ENCODE data around the gene TMEM106C.

Gene TMEM106C

GRCh38 chr12:47977772-47978597, 14.6 kb downstream of the TMEM106C start:
- no peak for TF ChIP-seq CTCF (IDR thresholded peaks at IDR 0.05; ENCODE audit: control insufficient read depth, insufficient read depth, low read depth, low read length, missing control alignments)
- H3K4me3 ChIP-seq (ENCODE audit: control insufficient read depth, low read depth, low read length) = no peak overlapping the region
- no peak for DNase-seq (ENCODE audit: low read depth)

- no peak for TF ChIP-seq CTCF (IDR thresholded peaks at IDR 0.05; ENCODE audit: control insufficient read depth, insufficient read depth, low read depth, low read length, missing control alignments)
- DNase-seq (ENCODE audit: low read depth) = no peak
- H3K4me3 ChIP-seq (ENCODE audit: control insufficient read depth, low read depth, low read length) = no peak overlapping the region
Measured at GRCh38 chr12:47978598-47978873, 15.1 kb downstream of the TMEM106C start.

GRCh38 chr12:47979166-47979565, 15.8 kb downstream of the TMEM106C start:
- TF ChIP-seq CTCF (IDR thresholded peaks at IDR 0.05; ENCODE audit: control insufficient read depth, insufficient read depth, low read depth, low read length, missing control alignments) = no peak
- DNase-seq (ENCODE audit: low read depth) = no peak
- no peak overlapping the region for H3K4me3 ChIP-seq (ENCODE audit: control insufficient read depth, low read depth, low read length)

GRCh38 chr12:47979686-47980085, 16.3 kb downstream of the TMEM106C start:
- no peak overlapping the region for H3K4me3 ChIP-seq (ENCODE audit: control insufficient read depth, low read depth, low read length)
- DNase-seq (ENCODE audit: low read depth) = no peak
- no peak for TF ChIP-seq CTCF (IDR thresholded peaks at IDR 0.05; ENCODE audit: control insufficient read depth, insufficient read depth, low read depth, low read length, missing control alignments)

- no peak for TF ChIP-seq CTCF (IDR thresholded peaks at IDR 0.05; ENCODE audit: control insufficient read depth, insufficient read depth, low read depth, low read length, missing control alignments)
- H3K4me3 ChIP-seq (ENCODE audit: control insufficient read depth, low read depth, low read length) = no peak overlapping the region
- DNase-seq (ENCODE audit: low read depth) = no peak
Measured at GRCh38 chr12:47980197-47980596, 16.8 kb downstream of the TMEM106C start.

GRCh38 chr12:47980779-47981495, 17.5 kb downstream of the TMEM106C start:
- no peak overlapping the region for H3K4me3 ChIP-seq (ENCODE audit: control insufficient read depth, low read depth, low read length)
- DNase-seq (ENCODE audit: low read depth) = no peak
- no peak for TF ChIP-seq CTCF (IDR thresholded peaks at IDR 0.05; ENCODE audit: control insufficient read depth, insufficient read depth, low read depth, low read length, missing control alignments)

Data from AG09309 (cell line).